Stimulated activated CD8-positive, alpha-beta memory T cell treated with anti-CD3 and anti-CD28 coated beads, Interleukin-7, amount 100 ng/mL, for 1 hour (primary cell): ENCODE results near the gene RFESD.

Experiments used
- DNase-seq, 2 donors: peaks; one replicate each; pipeline ENCODE4 v3.0.0-alpha.2; 2020; ENCODE audit warnings: low read depth in 2 of 2

RFESD gene

DNA sequence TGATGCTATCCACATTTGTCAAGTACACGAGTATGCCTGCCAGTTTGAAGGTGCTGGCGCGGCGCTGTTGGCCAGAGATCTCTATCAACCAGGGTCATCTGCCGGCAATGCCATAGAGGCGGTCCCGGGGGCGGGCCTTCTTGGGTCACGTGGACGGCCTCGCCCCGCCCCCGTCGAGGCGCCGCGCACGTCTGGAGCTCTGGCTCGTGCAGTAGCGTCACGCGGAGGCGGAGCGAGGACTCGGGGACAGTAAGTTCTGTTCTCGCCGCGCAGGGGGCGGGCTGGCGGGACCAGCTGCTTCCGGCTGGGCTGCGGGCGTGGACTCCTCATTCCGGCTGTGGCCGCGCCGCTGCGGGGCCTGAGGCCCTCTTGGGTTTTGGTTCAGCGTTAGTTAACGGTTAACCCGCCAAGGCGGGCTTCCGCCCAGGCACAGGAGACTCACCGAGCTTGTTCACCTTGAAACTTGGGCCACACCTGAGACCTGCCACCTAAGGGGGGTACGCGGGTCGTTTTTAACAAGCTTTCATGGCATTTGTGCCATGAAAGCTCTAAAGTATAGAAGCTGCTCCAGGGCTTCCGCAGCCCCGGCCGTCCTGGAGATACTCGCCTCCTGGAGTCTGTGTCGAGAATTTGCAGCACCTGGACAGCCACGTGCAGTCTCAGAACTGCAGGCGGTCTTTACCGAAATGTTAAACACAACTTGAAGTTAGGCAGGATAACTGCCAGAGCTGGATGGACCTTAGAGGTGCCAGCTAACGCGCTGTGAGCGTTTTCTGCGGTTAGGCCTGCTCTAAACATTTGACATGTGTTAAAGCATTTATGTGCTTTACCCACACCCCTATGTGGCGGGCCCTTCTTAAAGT is at the start of gene RFESD:
RFESD (plus strand) TSS at position 209 of the 863 bp plus-strand sequence. CDS start 5,495 bp downstream, outside the sequence.
- DNase-seq: peak; percentile 79 to 86

DNA sequence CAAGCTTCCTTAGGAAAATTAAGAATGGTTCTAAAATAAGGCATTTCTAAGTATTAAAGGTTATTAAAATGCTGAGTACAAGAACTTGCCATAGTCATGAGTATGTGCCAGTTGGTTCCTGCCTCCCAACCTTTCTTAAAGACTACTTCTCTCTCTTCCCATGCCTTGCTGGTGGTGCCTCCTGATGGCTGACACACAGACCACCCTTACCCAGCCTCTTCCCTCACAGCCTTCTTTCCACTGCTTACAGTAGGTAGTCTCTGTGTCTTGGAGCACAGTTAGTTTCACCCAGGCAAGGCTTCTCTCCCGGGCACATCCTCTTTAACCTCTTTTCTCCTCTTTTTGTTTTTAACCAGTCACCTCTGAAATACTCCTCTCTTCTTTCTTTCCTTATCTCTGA is 47.3 kb upstream of the RFESD start:
- no peak for DNase-seq

DNA sequence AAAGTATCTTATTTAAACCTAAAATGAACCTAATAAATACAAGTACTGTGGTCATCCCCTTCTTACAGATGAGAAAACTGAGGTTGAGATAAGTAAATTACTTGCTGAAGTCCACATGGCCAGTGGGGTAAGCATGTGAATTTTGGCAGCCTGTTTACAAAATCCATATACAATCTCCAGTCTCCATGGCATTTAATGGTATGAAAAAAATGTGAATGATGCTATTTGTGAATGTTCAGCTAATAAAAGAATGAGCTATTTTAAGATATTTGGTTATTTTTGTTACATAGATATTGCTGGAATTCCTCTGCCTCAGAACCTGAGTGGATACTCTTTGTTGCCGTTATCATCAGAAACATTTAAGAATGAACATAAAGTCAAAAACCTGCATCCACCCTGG is 46.0 kb upstream of the RFESD start:
- no peak for DNase-seq

DNA sequence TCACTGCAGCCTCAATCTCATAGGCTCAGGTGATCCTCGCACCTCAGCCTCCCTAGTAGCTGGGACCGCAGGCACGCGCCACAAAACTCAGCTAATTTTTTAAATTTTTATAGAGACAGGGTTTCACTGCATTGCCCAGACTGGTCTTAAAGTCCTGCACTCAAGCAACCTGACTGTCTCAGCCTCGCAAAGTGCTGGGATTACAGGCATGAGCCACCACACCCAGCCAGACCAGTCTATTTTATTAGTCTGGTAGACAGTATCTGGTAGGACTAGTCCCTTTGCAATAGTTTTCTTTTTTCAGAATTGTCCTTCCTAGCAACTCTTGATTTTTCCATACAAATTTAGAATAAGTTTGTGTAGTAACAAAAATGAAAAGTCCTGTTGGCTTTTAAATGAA is 40.8 kb upstream of the RFESD start:
- DNase-seq: no peak

DNA sequence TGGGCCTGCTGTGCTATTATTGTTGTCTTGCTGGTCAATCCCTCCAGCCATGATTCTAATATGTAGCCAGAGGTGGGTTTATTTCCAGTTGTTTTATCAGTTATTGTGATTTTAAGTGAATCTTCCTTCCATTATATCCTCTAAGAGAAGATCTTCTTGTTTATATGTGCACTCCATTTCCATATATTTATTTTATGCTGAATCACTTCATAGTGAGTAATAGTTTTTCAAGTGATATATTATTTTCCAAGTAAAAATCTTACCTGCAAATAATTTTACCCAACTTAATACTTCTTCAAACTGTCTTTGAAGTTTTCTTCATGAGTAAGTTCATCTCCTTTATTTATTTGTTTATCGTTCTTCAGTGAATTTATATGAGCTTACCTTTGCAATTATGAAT is 40.2 kb upstream of the RFESD start:
- no peak for DNase-seq

DNA sequence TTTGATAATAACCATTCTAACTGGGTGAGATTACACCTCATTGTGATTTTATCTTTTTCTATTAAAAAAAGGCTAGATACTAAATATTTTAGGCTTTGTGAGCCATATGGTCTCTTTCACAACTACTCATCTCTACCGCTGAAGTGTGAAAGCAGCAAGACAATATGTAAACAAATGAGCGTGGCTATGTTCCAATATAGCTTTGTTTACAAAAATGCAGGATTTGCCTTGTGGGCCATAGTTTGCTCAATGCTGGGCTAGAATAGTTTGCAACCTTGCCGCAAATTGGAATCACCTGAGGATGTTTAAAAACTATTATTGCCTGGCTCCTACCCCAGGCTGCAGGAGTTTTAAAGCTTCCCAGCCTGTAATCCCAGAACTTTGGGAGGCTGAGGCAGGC is 36.9 kb upstream of the RFESD start:
- no peak for DNase-seq

DNA sequence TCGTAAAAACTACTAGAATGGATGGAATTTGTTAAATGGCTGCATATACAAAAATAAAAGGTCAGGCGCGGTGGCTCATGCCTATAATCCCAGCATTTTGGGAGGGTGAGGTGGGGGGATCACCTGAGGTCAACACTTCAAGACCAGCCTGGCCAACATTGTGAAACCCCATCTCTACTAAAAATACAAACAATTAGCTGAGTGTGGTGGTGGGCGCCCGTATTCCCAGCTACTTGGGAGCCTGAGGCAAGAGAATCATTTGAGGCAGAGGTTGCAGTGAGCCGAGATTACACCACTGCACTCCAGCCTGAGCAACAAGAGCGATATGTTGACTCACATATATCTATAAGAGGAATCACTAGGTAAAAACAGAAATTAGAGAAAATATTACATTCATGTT is 36.0 kb upstream of the RFESD start:
- DNase-seq: no peak

DNA sequence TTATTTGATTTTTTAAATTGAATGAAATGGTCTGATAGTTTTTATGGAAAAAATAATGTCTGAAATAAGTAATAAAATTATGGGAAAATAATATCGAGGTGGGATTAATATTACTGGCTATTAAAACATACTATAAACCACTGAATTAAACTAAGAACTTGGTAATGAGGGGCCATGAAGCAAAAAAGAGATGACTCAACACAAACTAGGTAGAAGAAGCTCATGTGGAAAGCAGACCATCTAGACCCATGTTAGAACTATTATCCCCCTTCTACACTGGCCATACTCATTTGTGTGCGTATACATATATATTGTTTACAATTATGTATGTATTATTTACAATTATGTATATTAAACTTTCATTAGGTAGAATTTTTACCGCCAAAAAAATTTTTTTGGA is 35.2 kb upstream of the RFESD start:
- no peak for DNase-seq

DNA sequence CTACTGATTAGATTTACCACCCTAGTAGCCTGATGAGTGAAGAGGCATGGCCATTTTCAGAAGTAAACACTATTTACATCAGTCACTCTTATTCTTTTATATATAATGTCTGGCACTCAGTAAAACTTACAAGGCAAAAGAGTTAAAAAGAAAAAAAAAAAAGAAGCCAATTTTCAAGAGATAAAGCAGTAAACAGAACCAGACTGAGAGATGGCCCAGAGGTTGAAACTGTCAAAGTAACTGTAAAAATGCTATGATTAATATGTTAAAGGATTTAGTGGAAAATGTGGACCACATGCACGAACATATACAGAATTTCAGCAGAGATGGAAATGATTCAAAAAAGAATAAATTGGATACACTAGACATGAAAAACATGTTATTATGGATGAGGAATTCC is 33.1 kb upstream of the RFESD start:
- DNase-seq: no peak

DNA sequence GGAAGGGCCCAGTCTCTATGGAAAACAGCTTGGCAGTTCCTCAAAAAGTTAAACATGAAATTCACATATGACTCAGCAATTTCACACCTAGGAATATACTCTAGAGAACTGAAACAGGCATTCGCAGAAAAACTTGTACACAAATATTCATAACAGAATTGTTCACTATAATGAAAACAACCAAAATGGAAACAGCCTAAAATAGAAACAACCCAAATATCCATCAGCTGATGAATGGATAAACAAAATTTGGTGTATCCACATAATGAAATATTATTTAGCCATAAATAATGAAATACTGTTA is 31.5 kb upstream of the RFESD start:
- no peak for DNase-seq

DNA sequence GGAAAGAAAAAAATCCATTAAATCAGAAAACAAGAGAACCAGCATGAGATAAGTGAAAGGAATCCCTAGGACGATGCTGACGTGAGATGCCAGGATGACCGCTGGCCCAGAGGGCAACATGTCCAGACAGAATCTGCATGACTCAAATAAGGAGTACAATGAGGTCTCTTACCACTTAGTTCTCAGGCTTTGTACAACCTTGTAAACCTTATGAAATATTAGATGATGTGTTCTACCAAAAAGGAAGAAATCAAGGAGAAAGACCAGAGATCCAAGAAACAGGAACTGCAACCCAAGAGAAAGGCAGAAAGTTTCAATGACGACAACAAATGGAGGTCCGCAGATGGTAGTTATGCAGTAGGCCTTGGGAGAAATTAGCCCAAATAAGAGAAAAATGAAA is 29.5 kb upstream of the RFESD start:
- no peak for DNase-seq

DNA sequence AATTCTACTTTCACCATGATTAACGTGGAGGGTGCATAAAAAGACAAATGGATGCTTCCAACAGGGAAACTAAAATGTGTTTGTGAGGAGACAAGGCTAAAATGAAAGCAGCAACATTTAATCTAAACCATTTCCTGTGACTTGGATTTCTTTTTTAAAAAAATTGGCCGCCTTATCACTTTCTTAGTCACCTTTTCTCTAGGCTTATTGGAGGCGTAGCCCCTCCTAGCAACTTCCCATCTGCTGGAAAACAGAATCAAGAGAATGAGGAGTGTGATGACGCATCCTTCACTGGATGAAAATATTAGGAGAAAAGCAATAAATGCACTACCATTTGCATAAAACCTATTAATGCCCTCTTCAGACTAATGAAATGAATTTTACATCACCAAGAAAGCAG is 27.5 kb upstream of the RFESD start:
- no peak for DNase-seq

DNA sequence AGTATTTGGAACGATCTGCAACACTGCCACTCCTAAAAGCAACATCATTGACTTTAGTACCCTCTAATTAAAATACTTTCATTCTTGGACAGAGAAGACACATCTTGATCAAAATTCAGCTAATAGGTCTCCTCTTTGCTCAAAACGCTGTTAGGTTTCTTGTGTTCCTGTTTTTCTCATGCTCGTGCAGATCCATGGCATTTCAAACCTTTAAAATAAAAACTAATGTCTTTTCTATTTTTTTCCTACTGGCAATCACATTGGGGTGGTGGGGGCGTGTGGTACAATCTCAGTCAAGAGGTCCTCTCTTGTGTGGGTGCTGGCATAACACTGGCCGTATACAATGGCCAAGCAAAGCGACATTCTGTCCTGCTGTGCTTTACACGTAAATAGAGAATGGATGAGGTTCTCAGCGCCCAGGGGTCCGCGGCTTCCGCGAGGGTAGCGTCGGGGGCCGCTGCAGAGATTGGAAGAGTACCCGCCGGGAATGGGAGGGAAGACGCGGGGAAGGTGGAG is 27.0 kb upstream of the RFESD start:
- DNase-seq: no peak

DNA sequence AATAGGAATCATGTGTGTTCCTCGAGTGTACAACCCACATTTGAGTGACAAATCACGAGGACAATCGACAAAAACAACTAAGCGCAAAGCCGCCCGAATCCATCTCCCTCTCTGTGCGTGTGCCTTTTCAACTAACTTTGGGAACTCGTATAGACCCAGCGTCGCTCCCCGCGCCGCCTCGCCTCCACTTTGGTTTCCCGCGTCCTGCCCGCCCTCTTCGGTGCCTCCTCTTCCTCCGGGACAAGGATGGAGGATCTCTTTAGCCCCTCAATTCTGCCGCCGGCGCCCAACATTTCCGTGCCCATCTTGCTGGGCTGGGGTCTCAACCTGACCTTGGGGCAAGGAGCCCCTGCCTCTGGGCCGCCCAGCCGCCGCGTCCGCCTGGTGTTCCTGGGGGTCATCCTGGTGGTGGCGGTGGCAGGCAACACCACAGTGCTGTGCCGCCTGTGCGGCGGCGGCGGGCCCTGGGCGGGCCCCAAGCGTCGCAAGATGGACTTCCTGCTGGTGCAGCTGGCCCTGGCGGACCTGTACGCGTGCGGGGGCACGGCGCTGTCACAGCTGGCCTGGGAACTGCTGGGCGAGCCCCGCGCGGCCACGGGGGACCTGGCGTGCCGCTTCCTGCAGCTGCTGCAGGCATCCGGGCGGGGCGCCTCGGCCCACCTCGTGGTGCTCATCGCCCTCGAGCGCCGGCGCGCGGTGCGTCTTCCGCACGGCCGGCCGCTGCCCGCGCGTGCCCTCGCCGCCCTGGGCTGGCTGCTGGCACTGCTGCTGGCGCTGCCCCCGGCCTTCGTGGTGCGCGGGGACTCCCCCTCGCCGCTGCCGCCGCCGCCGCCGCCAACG is 26.3 kb upstream of the RFESD start, which contains the start of gene GPR150:
GPR150 (plus strand) TSS at position 58 of the 840 bp plus-strand sequence; CDS start at position 247, 189 bp downstream.
- peak in 1 of 2 donors; percentile 27 for DNase-seq

DNA sequence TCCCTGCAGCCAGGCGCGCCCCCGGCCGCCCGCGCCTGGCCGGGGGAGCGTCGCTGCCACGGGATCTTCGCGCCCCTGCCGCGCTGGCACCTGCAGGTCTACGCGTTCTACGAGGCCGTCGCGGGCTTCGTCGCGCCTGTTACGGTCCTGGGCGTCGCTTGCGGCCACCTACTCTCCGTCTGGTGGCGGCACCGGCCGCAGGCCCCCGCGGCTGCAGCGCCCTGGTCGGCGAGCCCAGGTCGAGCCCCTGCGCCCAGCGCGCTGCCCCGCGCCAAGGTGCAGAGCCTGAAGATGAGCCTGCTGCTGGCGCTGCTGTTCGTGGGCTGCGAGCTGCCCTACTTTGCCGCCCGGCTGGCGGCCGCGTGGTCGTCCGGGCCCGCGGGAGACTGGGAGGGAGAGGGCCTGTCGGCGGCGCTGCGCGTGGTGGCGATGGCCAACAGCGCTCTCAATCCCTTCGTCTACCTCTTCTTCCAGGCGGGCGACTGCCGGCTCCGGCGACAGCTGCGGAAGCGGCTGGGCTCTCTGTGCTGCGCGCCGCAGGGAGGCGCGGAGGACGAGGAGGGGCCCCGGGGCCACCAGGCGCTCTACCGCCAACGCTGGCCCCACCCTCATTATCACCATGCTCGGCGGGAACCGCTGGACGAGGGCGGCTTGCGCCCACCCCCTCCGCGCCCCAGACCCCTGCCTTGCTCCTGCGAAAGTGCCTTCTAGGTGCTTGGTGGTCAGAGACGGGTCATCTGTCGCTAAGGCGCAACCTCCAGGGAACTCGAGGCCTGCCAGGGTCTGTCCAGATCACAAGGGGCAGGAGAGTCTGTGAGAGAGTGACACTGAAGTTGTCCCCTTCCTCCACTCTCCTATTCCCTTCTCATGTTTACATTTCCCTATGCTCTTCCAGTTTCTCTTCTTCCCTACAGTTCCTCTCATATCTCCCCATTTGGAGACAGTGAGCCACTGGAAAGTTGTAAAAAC is 25.4 kb upstream of the RFESD start:
- no peak for DNase-seq

DNA sequence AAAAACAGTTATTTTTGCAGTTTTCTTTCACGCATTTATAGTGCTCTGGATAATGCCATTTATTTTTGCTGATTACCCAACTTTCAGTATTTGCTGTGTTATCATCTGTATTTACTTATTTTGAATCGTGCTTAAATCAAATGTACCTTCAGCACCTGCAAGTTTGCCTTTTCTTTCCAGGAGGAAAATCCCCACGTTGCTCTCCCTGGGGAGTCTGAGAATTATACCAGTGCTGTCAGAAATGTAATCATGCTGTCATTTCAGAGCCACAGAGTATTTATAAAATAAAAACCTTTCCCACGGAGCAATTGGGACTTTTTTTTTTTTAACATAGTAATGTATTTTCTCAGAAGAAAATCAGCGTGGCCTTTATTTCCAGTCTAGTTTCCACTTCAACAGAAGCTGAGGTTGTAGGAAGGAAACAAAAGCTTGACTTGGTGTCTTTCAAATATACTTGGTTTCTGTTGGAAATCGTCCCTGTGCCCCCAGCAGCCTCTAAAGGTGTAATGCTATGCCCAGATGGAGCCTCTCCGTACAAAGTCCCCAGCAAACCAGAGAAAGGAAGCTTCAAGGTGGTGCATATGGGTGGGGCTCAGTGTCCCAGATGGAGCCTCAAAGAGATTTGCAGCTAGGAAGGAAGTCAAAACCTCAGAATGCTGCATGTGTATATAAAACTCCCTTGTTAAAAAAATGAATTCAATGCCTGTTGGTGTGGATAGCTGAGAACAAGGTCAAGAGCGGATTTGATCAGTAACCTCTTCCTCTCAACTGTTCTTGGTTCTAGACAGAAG is 24.5 kb upstream of the RFESD start:
- DNase-seq: no peak

DNA sequence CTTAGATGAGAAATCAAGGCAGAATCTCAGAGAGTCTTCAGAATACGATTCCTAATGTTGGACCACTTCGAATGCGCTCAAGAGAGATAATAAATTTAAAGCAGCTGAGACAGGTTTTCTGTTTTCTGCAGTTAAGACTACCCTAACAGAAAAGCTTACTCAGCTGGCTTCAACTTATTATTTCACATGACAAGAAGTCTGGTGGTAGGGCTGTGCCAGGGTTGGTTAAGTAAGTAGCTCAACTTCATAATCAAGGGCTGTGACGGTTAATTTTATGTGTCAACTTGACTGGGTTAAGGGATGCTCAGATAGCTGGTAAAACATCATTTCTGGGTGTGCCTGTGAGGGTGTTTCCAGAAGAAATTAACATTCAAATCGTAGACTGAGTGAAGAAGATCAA is 22.9 kb upstream of the RFESD start:
- DNase-seq: no peak

DNA sequence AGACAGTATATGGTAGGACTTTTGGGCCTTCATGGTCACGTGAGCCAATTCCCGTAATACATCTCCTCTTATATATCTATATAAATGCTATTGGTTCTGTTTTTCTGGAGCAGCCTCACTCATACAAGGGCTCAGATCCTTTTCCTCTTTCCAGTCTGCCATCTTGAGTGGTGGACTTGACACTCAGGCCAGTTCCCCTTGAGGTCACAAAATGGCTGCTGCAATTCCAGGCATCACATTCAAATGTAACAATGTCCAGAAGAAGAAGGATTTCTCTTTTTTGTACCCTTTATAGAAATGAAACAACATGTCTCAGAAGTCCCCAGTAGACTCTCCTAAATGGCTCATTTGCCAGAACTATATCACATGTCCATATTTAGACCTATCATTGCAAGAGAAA is 22.2 kb upstream of the RFESD start:
- no peak for DNase-seq

DNA sequence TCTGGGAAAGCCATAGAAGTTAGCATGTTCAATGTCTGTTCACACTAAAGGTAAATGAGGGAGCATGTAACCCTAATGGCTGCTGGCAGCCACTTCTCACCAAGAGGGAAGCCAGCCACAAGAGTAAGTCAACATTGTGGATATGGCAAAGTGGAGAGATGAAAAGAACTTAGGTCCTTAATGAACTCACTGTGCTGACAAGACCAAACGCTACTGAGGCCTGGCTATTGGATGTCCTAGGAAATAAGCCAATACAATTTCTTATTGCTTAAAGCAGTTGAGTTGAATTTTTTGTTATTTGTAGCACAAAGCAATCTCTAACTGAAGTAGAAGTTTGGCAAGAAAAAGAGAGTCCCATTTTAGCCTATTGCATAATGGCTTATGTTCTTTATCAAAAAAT is 19.9 kb upstream of the RFESD start:
- no peak for DNase-seq

DNA sequence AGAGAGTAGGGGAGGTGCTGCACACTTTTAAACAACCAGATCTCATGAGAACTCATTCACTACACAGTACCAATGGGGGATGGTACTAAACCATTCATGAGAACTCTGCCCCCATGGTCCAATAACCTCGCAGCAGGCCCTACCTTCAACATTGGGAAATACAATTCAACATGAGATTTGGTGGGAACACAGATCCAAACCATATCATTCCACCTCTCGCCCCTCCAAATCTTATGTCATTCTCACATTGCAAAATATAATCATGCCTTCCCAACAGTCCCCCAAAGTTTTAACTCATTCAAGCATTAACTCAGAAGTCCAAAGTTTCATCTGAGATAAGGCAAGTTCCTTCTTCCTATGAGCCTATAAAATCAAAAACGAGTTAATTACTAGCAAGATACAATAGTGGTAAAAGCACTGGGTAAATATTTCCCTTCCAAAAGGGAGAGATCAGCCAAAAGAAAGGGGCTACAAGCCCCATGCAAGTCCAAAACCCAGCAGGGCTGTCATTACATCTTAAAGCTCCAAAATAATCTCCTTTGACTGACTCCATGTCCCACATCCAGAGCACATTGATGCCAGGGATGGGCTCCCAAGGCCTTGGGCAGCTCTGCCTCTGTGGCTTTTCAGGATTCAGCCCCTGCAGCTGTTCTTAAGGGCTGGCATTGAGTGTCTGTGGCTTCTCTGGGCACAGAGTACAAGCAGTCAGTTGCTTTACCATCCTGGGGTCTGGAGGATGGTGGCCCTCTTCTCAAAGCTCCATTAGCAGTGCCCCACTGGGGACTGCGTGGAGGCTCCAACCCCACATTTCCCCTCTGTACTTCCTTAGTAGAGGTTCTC is 18.4 kb upstream of the RFESD start:
- no peak for DNase-seq
